ENCODE measurements around the gene DDI1. TPM values are rescaled to one million over a fixed set of nuclear protein-coding genes. Genes with fewer than 3 reads are reported as not detected.

Gene DDI1
- total RNA-seq, 1 donor from 2014 or later: not detected

- Mint-ChIP-seq H3K27me3 (no peaks in the 10 kb centered on the region), H3K4me1 (ENCODE audit: low read depth) (no peaks in the 10 kb centered on the region), H3K27ac (no peak overlapping the region), H3K4me3 (ENCODE audit: low read depth) (no peak overlapping the region), H3K36me3 (ENCODE audit: insufficient read depth) (no peaks in the 10 kb centered on the region), H3K9me3 (ENCODE audit: low read depth) (no peaks in the 10 kb centered on the region)
- no peak for DNase-seq (ENCODE audit: low spot score, unreplicated experiment)
- no peak for TF ChIP-seq CTCF (IDR thresholded peaks at IDR 0.05; ENCODE audit: unreplicated experiment)
These were observed 20.6 kb upstream of the DDI1 start for GRCh38 chr11:104015649-104016415.

GRCh38 chr11:104024572-104024971 lies 11.9 kb upstream of the DDI1 start:
- Mint-ChIP-seq H3K4me3 (ENCODE audit: low read depth) (no peak overlapping the region), H3K27ac (no peak overlapping the region), H3K9me3 (ENCODE audit: low read depth) (no peaks in the 10 kb centered on the region), H3K27me3 (no peaks in the 10 kb centered on the region), H3K4me1 (ENCODE audit: low read depth) (peaks cover 2% of the 10 kb centered on the region), H3K36me3 (ENCODE audit: insufficient read depth) (no peaks in the 10 kb centered on the region)
- no peak for DNase-seq (ENCODE audit: low spot score, unreplicated experiment)
- TF ChIP-seq CTCF (IDR thresholded peaks at IDR 0.05; ENCODE audit: unreplicated experiment): no peak

DNA sequence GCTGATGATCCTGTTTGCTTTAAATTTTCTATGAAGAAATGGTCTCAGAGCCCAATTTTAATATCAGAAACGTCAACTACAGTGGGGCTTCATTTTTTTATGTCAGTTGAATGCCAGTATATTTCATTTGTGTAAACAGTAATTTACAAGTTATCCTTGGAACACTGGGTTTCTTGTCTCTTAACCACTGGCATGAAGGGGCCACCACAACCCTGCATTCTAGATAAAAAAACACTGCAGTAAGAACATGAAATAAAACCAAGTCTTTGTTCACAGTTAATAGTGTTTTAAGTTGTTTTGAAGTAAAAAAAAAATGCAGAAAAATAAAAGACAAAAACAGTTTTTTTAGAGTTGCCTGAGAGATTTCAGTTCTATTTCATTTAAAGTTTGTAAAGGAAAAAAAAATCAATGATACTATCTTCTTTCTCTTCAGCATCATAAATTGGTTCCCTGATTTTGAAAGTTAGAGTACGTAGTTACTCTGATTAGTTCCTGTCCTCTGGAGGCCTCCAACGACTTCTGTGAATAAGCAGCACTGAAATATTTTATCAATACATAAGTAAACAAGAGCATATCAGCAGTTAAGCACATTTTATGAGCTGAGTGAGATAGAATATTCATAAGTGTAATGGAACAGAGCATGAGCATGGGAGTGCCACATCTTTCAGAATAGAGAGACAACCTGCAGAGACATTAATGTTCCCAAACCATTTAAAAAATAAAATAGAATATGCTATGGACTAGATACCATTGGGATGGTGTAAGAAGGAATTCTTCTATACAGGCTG lies 7.8 kb upstream of the DDI1 start:
- Mint-ChIP-seq H3K27me3 (no peaks in the 10 kb centered on the region), H3K27ac (no peak overlapping the region), H3K4me1 (ENCODE audit: low read depth) (peaks cover 2% of the 10 kb centered on the region), H3K36me3 (ENCODE audit: insufficient read depth) (no peaks in the 10 kb centered on the region), H3K4me3 (ENCODE audit: low read depth) (no peak overlapping the region), H3K9me3 (ENCODE audit: low read depth) (peaks cover 9% of the 10 kb centered on the region)
- DNase-seq (ENCODE audit: low spot score, unreplicated experiment): no peak
- TF ChIP-seq CTCF (IDR thresholded peaks at IDR 0.05; ENCODE audit: unreplicated experiment): no peak

- Mint-ChIP-seq H3K9me3 (ENCODE audit: low read depth) (peaks cover 9% of the 10 kb centered on the region), H3K4me1 (ENCODE audit: low read depth) (peaks cover 2% of the 10 kb centered on the region), H3K36me3 (ENCODE audit: insufficient read depth) (no peaks in the 10 kb centered on the region), H3K27ac (no peak overlapping the region), H3K27me3 (no peaks in the 10 kb centered on the region), H3K4me3 (ENCODE audit: low read depth) (no peak overlapping the region)
- TF ChIP-seq CTCF (IDR thresholded peaks at IDR 0.05; ENCODE audit: unreplicated experiment): no peak
- no peak for DNase-seq (ENCODE audit: low spot score, unreplicated experiment)
These were observed 3.3 kb upstream of the DDI1 start for GRCh38 chr11:104033134-104033533.

DNA sequence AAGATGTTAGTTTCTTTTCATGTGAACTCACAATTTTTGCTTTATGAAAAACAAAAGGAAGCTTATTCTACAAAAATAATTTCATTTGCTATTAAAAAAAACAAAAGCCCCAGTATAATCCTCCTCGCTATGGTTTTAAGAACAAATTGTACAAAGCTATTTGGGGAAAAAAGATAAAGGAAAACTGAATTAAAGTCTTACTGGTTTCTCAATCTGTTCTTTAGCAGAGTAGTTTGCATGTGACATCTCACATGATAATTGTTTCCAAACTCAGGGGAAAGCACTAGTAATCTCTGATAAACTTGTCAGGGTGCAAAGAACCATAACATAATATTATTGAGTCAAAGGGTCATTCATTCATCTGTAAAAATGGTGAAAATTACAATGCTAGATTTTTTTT lies 2.9 kb upstream of the DDI1 start:
- no peaks in the 10 kb centered on the region for H3K27me3 Mint-ChIP-seq
- peaks cover 9% of the 10 kb centered on the region for H3K9me3 Mint-ChIP-seq (ENCODE audit: low read depth)
- no peak overlapping the region for H3K4me3 Mint-ChIP-seq (ENCODE audit: low read depth)
- no peaks in the 10 kb centered on the region for H3K36me3 Mint-ChIP-seq (ENCODE audit: insufficient read depth)
- DNase-seq (ENCODE audit: low spot score, unreplicated experiment): no peak
- TF ChIP-seq CTCF (IDR thresholded peaks at IDR 0.05; ENCODE audit: unreplicated experiment): no peak
- H3K4me1 Mint-ChIP-seq (ENCODE audit: low read depth): peaks cover 2% of the 10 kb centered on the region
- H3K27ac Mint-ChIP-seq: no peak overlapping the region

All from progenitor cell of endocrine pancreas (in vitro differentiated cells).